ENCODE data around the gene ATP2A2.

DNA sequence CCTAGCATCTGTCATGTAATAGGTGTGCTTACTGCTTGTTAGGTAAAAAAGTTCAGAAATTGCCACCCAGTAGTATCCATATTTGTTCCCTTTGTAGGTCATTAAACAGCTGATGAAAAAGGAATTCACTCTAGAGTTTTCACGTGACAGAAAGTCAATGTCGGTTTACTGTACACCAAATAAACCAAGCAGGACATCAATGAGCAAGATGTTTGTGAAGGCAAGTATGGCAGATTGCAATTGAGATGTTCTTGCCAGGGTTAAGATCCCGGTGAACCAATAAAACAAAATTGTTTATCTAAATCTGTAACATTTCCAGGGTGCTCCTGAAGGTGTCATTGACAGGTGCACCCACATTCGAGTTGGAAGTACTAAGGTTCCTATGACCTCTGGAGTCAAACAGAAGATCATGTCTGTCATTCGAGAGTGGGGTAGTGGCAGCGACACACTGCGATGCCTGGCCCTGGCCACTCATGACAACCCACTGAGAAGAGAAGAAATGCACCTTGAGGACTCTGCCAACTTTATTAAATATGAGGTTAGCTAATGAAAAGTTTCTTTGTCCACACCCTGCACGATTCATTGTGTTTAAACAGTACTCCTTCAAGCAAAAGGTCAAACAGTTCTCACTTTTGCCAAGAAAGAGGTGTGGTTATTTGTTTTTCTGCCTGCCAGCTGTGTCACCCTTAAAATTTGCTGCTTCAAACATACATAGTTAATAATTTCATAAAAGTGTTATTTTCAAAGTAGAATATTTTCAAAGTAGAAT is 58.3 kb downstream of the ATP2A2 start:
- TF ChIP-seq EZH2 (IDR thresholded peaks at IDR 0.05; ENCODE audit: low read depth), result no peak
- TF ChIP-seq, protein P1, sequence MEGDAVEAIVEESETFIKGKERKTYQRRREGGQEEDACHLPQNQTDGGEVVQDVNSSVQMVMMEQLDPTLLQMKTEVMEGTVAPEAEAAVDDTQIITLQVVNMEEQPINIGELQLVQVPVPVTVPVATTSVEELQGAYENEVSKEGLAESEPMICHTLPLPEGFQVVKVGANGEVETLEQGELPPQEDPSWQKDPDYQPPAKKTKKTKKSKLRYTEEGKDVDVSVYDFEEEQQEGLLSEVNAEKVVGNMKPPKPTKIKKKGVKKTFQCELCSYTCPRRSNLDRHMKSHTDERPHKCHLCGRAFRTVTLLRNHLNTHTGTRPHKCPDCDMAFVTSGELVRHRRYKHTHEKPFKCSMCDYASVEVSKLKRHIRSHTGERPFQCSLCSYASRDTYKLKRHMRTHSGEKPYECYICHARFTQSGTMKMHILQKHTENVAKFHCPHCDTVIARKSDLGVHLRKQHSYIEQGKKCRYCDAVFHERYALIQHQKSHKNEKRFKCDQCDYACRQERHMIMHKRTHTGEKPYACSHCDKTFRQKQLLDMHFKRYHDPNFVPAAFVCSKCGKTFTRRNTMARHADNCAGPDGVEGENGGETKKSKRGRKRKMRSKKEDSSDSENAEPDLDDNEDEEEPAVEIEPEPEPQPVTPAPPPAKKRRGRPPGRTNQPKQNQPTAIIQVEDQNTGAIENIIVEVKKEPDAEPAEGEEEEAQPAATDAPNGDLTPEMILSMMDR (conservative IDR thresholded peaks at IDR 0.05), result no peak

Measured in PC-9 (cell line).